Stimulated activated CD8-positive, alpha-beta memory T cell treated with anti-CD3 and anti-CD28 coated beads, Interleukin-7, amount 100 ng/mL, for 1 hour (primary cell): ENCODE data around the gene TMEM258.
A peak's percentile ranks its signal among the peaks of the same experiment; 100 is the strongest.

ENCODE experiments used
- DNase-seq, 2 donors: peaks; one replicate each; pipeline ENCODE4 v3.0.0-alpha.2; 2020; ENCODE audit warnings: low read depth in 2 of 2

The TMEM258 gene

GRCh38 chr11:61757213-61757862, 35.1 kb downstream of the TMEM258 start:
- no peak for DNase-seq

GRCh38 chr11:61756452-61757212, 35.8 kb downstream of the TMEM258 start:
- peak in 1 of 2 donors; percentile 20 for DNase-seq

GRCh38 chr11:61756147-61756451, 36.3 kb downstream of the TMEM258 start:
- DNase-seq, result no peak

DNA sequence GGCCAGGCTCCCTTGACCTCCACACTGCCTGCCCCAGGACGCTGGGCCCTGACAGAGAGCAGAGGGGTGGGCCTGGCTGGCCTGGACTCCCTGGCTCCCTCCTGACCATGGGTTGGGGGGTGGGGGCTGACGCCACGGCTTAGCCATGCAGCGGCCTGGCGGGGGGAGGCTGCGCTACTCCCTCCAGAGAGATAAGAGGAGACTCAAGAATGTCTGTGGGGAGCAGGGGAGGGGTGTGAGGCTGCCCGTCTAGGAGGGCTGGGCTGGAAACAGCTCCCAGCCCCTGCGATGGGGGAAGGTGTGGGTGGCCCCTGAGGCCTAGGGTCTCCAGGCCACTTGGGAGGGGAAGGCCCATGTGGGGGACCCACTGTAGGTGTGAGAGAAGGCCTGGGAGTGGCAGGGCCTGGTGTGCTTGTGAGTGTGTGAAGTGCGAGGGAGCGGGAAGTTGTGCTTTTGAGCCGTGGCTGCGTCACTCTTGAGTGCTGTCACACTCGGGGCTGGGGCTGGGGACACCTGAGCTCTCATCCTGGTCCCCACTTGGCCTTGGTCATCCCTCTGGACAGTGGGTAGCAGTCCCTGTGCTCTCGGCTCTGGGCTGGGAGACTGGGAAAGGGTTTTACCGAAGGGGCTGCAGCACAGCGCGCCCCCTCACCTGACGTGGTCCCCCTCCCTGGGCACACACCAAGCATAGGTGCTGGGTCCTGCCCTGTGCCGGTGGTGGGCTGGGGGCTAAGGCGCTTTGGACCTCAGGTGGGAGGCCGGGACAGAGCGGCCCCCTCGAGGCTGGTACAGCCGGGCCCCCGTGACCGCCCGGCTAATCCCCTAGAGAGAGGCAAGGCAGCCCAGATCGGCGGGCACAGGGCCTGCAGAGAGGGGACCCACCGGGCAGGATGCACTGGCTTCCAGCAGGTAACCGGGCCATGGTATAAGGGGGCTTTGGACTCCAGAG, 37.6 kb downstream of the TMEM258 start:
- no peak for DNase-seq

DNA sequence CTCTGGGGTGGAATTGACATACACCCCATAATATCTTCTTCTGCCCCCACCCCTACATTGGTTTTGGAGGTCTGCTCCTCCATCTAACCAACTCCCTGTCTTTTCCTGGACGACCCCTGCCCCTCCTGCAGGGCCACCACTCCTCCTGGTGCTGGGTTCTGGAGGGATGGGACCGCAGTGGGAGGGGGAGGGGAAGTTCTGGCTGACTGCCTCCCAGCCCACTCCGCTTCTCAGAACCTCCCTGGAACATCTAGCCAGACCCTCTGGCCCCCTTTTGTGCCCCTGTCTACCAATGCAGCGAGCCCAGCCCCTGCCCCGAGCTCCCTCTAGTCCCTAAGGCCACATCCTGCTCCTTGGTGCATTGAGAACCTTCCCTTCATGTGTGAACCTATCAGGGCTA, 38.7 kb downstream of the TMEM258 start:
- no peak for DNase-seq

DNA sequence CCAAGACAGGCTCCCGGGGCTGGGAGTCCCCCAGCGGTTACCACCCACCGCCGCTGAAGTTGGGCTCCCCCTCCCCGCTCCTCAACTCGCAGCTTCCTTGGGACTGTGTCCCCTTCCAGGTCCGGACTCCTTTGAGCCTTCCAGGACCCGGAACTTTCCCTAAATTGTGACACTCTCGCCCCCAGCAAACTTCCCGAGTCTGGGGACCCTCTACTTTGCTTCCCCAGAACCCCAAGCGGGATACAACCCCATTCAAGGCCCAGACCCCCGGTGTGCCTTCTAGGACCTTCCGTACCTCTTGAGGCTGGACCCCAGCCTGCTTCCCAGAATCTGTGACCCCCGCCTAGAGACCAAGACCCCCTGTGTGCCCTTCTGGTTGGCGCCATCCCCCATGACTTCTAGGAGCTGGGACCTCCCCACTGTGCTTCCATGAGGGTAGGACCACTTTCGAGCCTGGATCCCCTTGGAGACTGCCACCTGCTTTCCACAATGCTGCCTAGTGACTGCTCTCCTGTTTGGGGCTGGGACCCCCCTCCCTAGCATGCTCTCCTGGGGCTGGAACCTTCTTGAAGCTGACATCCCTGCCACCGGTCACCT, 39.4 kb downstream of the TMEM258 start:
- no peak for DNase-seq

- DNase-seq, result peak; percentile 4 to 28
These were observed 40.1 kb downstream of the TMEM258 start, which contains the start of gene MYRF for GRCh38 chr11:61752117-61752924. Gene MYRF (plus strand): TSS chr11:61752636. CDS start chr11:61752745, 109 bp downstream.

- DNase-seq, result no peak
These were observed 41.0 kb downstream of the TMEM258 start for GRCh38 chr11:61751384-61751783.

- DNase-seq, result no peak
These were observed 41.6 kb downstream of the TMEM258 start for GRCh38 chr11:61750631-61751273.

DNA sequence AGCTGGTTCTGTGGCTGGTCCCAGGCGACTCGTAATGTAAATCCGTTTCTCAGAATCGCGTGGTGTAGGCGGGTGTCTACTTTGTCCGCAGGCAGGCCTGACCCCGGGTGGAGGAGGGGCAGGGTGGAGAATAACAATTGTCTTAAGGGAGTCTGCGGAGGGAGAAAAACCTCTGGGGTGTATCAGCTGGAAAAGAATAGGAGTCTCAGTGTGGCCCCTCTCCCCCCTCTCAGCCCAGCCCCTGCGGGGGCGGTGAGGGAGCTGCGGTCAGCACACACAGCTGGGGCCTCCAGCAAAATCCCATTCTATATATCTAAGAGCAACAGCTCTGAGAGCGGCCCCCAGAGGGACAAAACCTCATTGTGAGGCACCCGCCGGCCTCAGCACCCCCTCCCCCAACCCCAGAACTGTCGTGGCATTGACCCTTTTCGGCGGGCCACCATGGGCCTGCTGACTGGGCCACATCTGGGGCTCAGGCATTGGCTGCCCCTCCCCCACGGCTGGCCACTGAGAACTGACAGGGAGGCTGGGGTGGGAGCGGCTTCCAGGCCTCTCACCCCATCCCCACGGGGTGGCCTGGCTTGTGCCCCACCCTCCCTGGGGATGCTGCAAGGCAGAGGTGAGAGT, 42.7 kb downstream of the TMEM258 start:
- DNase-seq, result no peak

DNA sequence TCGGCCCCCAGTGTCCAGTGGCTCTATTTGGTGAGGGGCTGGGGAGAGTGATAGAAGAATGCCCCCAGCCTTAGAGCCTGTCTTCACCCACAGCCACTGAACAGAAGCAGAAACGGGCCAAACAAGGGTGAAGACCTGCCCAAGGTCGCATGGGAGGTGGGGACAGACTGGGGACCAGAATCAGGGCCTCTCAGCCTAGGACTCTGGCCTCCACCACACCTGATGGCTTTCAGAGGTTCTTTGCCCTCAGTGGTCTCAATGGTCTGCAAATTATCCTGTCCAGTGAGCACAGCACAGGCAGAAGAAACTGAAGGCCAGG, 44.5 kb downstream of the TMEM258 start:
- DNase-seq, result no peak

- DNase-seq, result no peak
These were observed 45.0 kb downstream of the TMEM258 start for GRCh38 chr11:61747192-61747966.

DNA sequence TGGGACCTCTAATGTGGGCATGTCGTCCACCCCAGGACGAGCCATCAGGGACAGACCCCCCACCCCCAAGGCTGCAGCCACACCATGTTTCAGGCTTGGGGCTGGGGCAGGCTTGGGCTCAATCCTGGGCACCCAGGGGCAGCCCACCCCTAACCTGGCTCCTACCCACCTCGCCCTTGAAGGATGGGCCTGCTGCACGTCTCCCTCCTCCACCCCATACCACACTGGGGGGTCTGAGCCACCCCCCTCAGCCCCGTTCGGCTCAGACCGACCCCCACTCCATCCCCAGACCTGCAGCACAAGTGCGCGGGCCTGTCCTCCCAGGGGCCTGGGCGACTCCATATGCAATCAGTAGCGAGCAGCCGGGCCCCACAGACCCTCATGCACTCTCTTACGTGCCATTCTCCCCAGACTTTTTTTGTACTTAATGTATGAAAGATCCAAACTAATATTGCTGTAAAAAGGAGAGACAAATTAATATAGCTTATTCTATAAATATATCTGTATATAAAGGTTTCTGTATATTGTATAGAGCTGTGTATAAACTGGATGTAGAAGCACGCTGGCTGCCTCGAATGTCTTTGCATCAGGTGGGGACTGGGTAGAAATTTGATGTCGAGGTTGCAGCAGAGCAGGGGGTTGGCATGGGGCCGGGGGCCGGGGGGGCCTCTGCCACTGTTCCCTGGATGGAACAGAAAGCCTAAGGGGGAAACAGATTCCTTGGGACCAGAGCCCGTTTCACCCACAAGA, 45.8 kb downstream of the TMEM258 start:
- DNase-seq, result no peak

DNA sequence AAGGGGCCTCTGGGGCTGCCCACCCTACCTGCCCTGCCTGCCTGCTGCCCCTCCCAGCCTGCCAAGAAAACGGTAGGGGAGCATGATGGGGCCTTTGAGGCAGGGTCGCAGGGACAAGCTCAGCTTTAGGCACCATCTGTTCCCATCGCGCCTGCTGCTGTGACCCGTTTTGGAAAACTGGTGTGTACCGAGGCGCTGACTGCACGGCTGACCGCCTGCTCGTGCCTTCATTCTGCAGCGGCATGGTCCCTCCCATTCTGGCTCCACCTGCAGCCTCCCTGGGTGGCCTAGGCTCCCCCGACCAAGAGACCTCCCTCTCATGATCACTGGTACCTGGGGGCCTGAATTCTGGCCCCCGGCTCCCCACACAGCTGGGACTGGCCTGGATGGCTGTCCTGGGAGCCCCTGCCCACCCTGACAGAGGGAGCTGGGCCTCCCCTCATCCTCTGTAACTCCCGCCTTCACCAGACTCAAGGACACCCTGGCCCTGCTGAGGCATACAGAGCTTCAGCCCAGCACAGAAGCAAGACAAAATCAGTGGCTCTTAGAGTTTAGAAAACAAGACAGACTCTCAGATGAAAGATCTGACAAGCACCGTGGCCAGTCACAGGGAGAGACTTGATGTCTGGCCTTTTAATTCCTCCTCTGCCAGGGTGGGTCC, 46.5 kb downstream of the TMEM258 start:
- no peak for DNase-seq

- no peak for DNase-seq
These were observed 47.7 kb downstream of the TMEM258 start for GRCh38 chr11:61744609-61745156.

DNA sequence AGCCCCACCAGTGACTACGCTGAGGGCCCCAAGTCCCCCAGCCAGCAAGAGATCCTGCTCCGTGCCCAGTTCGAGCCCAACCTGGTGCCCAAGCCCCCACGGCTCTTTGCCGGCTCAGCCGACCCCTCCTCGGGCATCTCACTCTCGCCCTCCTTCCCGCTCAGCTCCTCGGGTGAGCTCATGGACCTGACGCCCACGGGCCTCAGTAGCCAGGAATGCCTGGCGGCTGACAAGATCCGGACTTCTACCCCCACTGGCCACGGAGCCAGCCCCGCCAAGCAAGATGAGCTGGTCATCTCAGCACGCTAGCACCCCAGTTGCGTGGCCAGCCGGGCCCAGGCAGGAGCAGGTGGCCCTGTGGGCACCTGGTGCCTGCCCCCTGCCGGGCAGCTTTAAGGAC, 48.2 kb downstream of the TMEM258 start:
- no peak for DNase-seq

DNA sequence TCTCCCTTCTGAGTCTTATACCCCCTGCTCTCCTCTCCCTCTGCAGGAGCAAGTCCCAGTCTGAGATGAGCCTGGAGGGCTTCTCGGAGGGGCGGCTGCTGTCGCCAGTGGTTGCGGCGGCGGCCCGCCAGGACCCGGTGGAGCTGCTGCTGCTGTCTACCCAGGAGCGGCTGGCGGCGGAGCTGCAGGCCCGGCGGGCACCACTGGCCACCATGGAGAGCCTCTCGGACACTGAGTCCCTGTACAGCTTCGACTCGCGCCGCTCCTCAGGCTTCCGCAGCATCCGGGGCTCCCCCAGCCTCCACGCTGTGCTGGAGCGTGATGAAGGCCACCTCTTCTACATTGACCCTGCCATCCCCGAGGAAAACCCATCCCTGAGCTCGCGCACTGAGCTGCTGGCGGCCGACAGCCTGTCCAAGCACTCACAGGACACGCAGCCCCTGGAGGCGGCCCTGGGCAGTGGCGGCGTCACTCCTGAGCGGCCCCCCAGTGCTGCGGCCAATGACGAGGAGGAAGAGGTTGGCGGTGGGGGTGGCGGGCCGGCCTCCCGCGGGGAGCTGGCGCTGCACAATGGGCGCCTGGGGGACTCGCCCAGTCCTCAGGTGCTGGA, 48.8 kb downstream of the TMEM258 start:
- no peak for DNase-seq

DNA sequence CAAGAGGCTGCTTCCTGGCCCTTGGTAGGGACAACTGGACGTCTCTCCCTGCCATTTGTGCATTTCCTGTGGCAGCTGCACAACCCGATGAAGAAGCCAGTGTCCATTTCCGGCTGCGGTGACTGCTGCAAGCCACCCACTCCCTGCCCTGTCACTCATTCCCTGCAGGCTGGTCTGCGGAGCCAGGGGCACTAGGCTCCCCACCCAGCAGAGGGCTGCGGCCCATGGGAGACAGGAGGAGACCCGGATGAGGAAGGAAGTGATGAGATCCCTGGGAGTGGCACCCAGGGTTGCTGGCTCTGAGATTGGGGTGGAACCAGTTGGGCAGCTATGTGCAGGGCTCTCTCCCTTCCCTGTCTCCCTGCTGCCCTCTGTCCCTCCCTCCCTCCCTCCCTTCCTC, 50.0 kb downstream of the TMEM258 start:
- no peak for DNase-seq
